SKM-1 treated with dmso at 0.1 percent for 144 hours (cell line): ENCODE measurements around the gene CHL1.

ENCODE experiments used
- DNase-seq: peaks from one replicate; lab custom pipeline; 2025; ENCODE audit not compliant: unreplicated experiment; lab: John Stamatoyannopoulos, UW

CHL1 gene

GRCh38 chr3:279325-279724, 82.8 kb downstream of the CHL1 start:
- DNase-seq: no peak

- no peak for DNase-seq
Observed at GRCh38 chr3:280681-281080, 84.1 kb downstream of the CHL1 start.

- no peak for DNase-seq
Observed at GRCh38 chr3:284322-284721, 87.8 kb downstream of the CHL1 start.

- DNase-seq: no peak
Observed at GRCh38 chr3:288417-288816, 91.9 kb downstream of the CHL1 start.

GRCh38 chr3:291028-291427, 94.5 kb downstream of the CHL1 start:
- no peak for DNase-seq

GRCh38 chr3:291646-292436, 95.3 kb downstream of the CHL1 start:
- DNase-seq: no peak

GRCh38 chr3:294096-294495, 97.5 kb downstream of the CHL1 start:
- DNase-seq: no peak

GRCh38 chr3:294581-294980, 98.0 kb downstream of the CHL1 start:
- DNase-seq: no peak

GRCh38 chr3:295166-295565, 98.6 kb downstream of the CHL1 start:
- no peak for DNase-seq

GRCh38 chr3:297585-297984, 101.0 kb downstream of the CHL1 start:
- DNase-seq: no peak

GRCh38 chr3:299590-300301, 103.2 kb downstream of the CHL1 start:
- DNase-seq: no peak

- DNase-seq: no peak
Observed at GRCh38 chr3:307182-307581, 110.6 kb downstream of the CHL1 start.

- no peak for DNase-seq
Observed at GRCh38 chr3:308597-309321, 112.2 kb downstream of the CHL1 start.

GRCh38 chr3:312160-312733, 115.7 kb downstream of the CHL1 start:
- no peak for DNase-seq

- DNase-seq: no peak
Observed at GRCh38 chr3:312911-313310, 116.3 kb downstream of the CHL1 start.

GRCh38 chr3:317012-317411, 120.4 kb downstream of the CHL1 start:
- no peak for DNase-seq

GRCh38 chr3:318903-319302, 122.3 kb downstream of the CHL1 start:
- DNase-seq: no peak

GRCh38 chr3:324423-324822, 127.9 kb downstream of the CHL1 start:
- no peak for DNase-seq

- DNase-seq: no peak
Observed at GRCh38 chr3:325495-325894, 128.9 kb downstream of the CHL1 start.

GRCh38 chr3:330494-331115, 134.0 kb downstream of the CHL1 start:
- no peak for DNase-seq

GRCh38 chr3:331881-332280, 135.3 kb downstream of the CHL1 start:
- DNase-seq: no peak
